Activated CD8-positive, alpha-beta T cell treated with anti-CD3 and anti-CD28 coated beads, Interleukin-2, amount 10 ng/mL, durations not matched to agents 7 days and 5 days (primary cell): ENCODE measurements around the gene SLC22A17. TPM values are rescaled to one million over a fixed set of nuclear protein-coding genes. Genes with fewer than 3 reads are reported as not detected.

Source experiments
- ATAC-seq: fragments of 150-1000 bp; cut with Tn5 transposase; one replicate; pipeline ENCODE4 v1.10.0; 2021; ENCODE audit warnings: moderate library complexity
- CTCF ChIA-PET: fragments of 350-600 bp; sonication (Branson Sonifier 250); formaldehyde crosslinking; loops from one replicate; lab custom pipeline; 2021; ENCODE audit warnings: antibody characterized with exemption; lab: Charles Lee
- POLR2A ChIA-PET: fragments of 350-600 bp; sonication (Branson Sonifier 250); formaldehyde crosslinking; loops from one replicate; lab custom pipeline; 2021; ENCODE audit warnings: antibody characterized with exemption; lab: Charles Lee
- DNase-seq: peaks from one replicate; pipeline ENCODE4 v3.0.0-alpha.2; 2020
- H3K27ac Mint-ChIP-seq: one replicate; pipeline ENCODE4 v1.8.0; 2021; ENCODE audit warnings: mild to moderate bottlenecking, mixed read lengths
- H3K27me3 Mint-ChIP-seq: one replicate; pipeline ENCODE4 v1.8.0; 2021; ENCODE audit warnings: low read depth, mixed read lengths
- H3K36me3 Mint-ChIP-seq: one replicate; pipeline ENCODE4 v1.8.0; 2021; ENCODE audit warnings: low read depth, mixed read lengths
- H3K4me1 Mint-ChIP-seq: one replicate; pipeline ENCODE4 v1.8.0; 2021; ENCODE audit warnings: low read depth, mixed read lengths
- H3K4me3 Mint-ChIP-seq: one replicate; pipeline ENCODE4 v1.8.0; 2021; ENCODE audit warnings: mild to moderate bottlenecking, mixed read lengths
- H3K9me3 Mint-ChIP-seq: one replicate; pipeline ENCODE4 v1.8.0; 2022; ENCODE audit warnings: mixed read lengths; ENCODE audit not compliant: insufficient read depth
- total RNA-seq, 2 experiments: library from RNA; stranded (reverse); gene quantifications; one replicate each; pipeline ENCODE4 v1.2.3, GENCODE V29; 2021

The SLC22A17 gene
- total RNA-seq, 2 experiments from 2014 or later: 0.94 to 1.1 TPM

DNA sequence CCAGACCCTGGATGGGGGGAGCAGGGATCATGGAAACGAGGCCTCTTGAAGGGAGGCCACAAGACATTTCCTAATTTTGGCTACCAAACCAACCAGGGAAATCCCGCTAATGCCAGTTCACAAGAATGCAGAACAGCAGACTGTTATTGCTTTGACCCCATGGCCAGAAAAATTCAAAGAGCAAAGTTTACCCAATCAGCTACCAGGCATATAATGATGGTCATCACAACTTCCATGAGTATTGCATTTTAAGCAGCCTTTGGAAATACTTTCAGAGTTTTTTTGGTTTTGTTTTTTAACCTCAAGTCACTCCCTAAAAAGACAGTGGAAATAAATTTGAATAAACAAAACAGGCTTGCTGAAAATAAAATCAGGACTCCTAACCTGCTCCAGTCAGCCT, 19.8 kb upstream of the SLC22A17 start, which contains the start of gene IL25:
IL25 (plus strand) TSS at position 301 of the 400 bp plus-strand sequence.
- CTCF ChIA-PET: interaction anchor here (1.4 kb wide), 1 partner anchor 8 kb away, joined by 5 read pairs; no protein-coding TSS in a partner anchor

GRCh38 chr14:23371865-23372264, 19.2 kb upstream of the SLC22A17 start:
- no peaks in the 10 kb centered on the region for H3K36me3 Mint-ChIP-seq
- DNase-seq (no peak), ATAC-seq (no peak)
- no peaks in the 10 kb centered on the region for H3K9me3 Mint-ChIP-seq
- peaks cover 22% of the 10 kb centered on the region for H3K27me3 Mint-ChIP-seq
- H3K27ac Mint-ChIP-seq: peak overlapping the region; percentile 56
- H3K4me1 Mint-ChIP-seq: peaks cover 15% of the 10 kb centered on the region
- CTCF ChIA-PET: interaction anchor here (1.4 kb wide), 1 partner anchor 8 kb away, joined by 5 read pairs; no protein-coding TSS in a partner anchor
- H3K4me3 Mint-ChIP-seq: no peak overlapping the region
- POLR2A ChIA-PET: interaction anchor here (0.7 kb wide), 1 partner anchor 185 kb away, joined by 3 read pairs; no protein-coding TSS in a partner anchor

More for the DNA sequence above, 19.8 kb upstream of the SLC22A17 start, which contains the start of gene IL25:
- peaks cover 15% of the 10 kb centered on the region for H3K27me3 Mint-ChIP-seq
- H3K4me1 Mint-ChIP-seq: peaks cover 17% of the 10 kb centered on the region
- H3K27ac Mint-ChIP-seq: peak within 1 kb of the TSS; percentile 56
- H3K36me3 Mint-ChIP-seq: no peaks in the 10 kb centered on the region
- no peak for DNase-seq
- H3K4me3 Mint-ChIP-seq: no peak within 1 kb of the TSS
- POLR2A ChIA-PET: no interaction called here
- no peak for ATAC-seq
- H3K9me3 Mint-ChIP-seq: no peaks in the 10 kb centered on the region

DNA sequence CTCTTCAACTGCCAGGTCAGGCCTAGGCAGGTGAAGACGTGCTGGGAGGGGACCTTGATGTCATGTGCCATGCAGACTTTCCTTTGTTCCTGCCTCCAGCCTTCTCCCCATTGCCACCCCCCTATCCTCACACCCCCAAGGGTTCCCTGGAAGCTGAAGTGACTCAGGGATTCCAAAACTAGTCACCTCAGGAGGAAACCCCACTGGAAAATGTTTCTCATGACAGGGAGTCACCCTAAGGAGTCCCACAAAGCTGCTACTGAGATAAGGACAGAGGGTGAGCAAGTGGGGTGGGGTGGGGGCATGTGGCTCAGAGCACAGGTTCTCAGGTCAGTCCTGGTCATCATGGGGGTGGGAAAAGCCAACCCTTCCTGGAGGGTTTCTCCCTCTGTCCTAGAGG, 17.5 kb upstream of the SLC22A17 start:
- Mint-ChIP-seq H3K4me1 (peaks cover 15% of the 10 kb centered on the region), H3K36me3 (no peaks in the 10 kb centered on the region), H3K27ac (no peak overlapping the region), H3K4me3 (no peak overlapping the region), H3K27me3 (peaks cover 27% of the 10 kb centered on the region), H3K9me3 (no peaks in the 10 kb centered on the region)
- POLR2A ChIA-PET: no interaction called here
- DNase-seq (no peak), ATAC-seq (no peak)
- CTCF ChIA-PET: interaction anchor here (0.6 to 4.3 kb wide), 2 partner anchors 10 to 30 kb away, joined by 4 to 16 read pairs; no protein-coding TSS in a partner anchor

GRCh38 chr14:23366426-23366921, 13.8 kb upstream of the SLC22A17 start:
- H3K4me3 Mint-ChIP-seq: no peak overlapping the region
- no peak overlapping the region for H3K27ac Mint-ChIP-seq
- CTCF ChIA-PET: interaction anchor here (4.3 kb wide), 1 partner anchor 14 kb away, joined by 16 read pairs; no protein-coding TSS in a partner anchor
- no peaks in the 10 kb centered on the region for H3K36me3 Mint-ChIP-seq
- H3K27me3 Mint-ChIP-seq: peaks cover 41% of the 10 kb centered on the region
- ATAC-seq: no peak
- no peak for DNase-seq
- peaks cover 8% of the 10 kb centered on the region for H3K4me1 Mint-ChIP-seq
- POLR2A ChIA-PET: interaction anchor here (0.5 kb wide), 1 partner anchor 683 kb away, joined by 4 read pairs; no protein-coding TSS in a partner anchor
- no peaks in the 10 kb centered on the region for H3K9me3 Mint-ChIP-seq

GRCh38 chr14:23365732-23366425, 13.2 kb upstream of the SLC22A17 start:
- ATAC-seq (no peak), DNase-seq (no peak)
- H3K4me3 Mint-ChIP-seq: no peak overlapping the region
- ChIA-PET POLR2A (no interaction called here), CTCF (no interaction called here)
- H3K4me1 Mint-ChIP-seq: peaks cover 3% of the 10 kb centered on the region
- H3K9me3 Mint-ChIP-seq: no peaks in the 10 kb centered on the region
- H3K36me3 Mint-ChIP-seq: no peaks in the 10 kb centered on the region
- H3K27ac Mint-ChIP-seq: no peak overlapping the region
- peaks cover 41% of the 10 kb centered on the region for H3K27me3 Mint-ChIP-seq

GRCh38 chr14:23365036-23365731, 12.5 kb upstream of the SLC22A17 start, which contains the start of gene EFS:
Gene EFS, minus strand, starts transcription at chr14:23365172. Its CDS starts 147 bp downstream, at chr14:23365025.
- POLR2A ChIA-PET: no interaction called here
- Mint-ChIP-seq H3K4me1 (peaks cover 3% of the 10 kb centered on the region), H3K9me3 (no peaks in the 10 kb centered on the region), H3K36me3 (no peaks in the 10 kb centered on the region), H3K27ac (no peak within 1 kb of the TSS), H3K27me3 (peaks cover 41% of the 10 kb centered on the region), H3K4me3 (no peak within 1 kb of the TSS)
- CTCF ChIA-PET: no interaction called here
- DNase-seq (no peak), ATAC-seq (no peak)

- H3K36me3 Mint-ChIP-seq: no peaks in the 10 kb centered on the region
- no peak overlapping the region for H3K4me3 Mint-ChIP-seq
- no peak overlapping the region for H3K27ac Mint-ChIP-seq
- peaks cover 3% of the 10 kb centered on the region for H3K4me1 Mint-ChIP-seq
- no peaks in the 10 kb centered on the region for H3K9me3 Mint-ChIP-seq
- ChIA-PET POLR2A (no interaction called here), CTCF (no interaction called here)
- peaks cover 42% of the 10 kb centered on the region for H3K27me3 Mint-ChIP-seq
- ATAC-seq (no peak), DNase-seq (no peak)
These were observed 11.7 kb upstream of the SLC22A17 start for GRCh38 chr14:23364164-23365035.

- DNase-seq (no peak), ATAC-seq (no peak)
- H3K27me3 Mint-ChIP-seq: peaks cover 29% of the 10 kb centered on the region
- ChIA-PET CTCF (interaction anchor here (0.7 to 1.7 kb wide), 4 partner anchors 9 to 242 kb away, joined by 3 to 5 read pairs (median 4); partner anchors contain the start of gene SLC22A17), POLR2A (no interaction called here)
- H3K4me1 Mint-ChIP-seq: peaks cover 3% of the 10 kb centered on the region
- H3K27ac Mint-ChIP-seq: no peak overlapping the region
- no peaks in the 10 kb centered on the region for H3K9me3 Mint-ChIP-seq
- no peaks in the 10 kb centered on the region for H3K36me3 Mint-ChIP-seq
- no peak overlapping the region for H3K4me3 Mint-ChIP-seq
These were observed 9.5 kb upstream of the SLC22A17 start for GRCh38 chr14:23362200-23362599.

- Mint-ChIP-seq H3K27ac (no peak overlapping the region), H3K4me3 (no peak overlapping the region), H3K36me3 (no peaks in the 10 kb centered on the region), H3K27me3 (peaks cover 24% of the 10 kb centered on the region), H3K4me1 (peaks cover 3% of the 10 kb centered on the region), H3K9me3 (no peaks in the 10 kb centered on the region)
- DNase-seq (no peak), ATAC-seq (no peak)
- ChIA-PET POLR2A (no interaction called here), CTCF (interaction anchor here (0.7 to 1.7 kb wide), 4 partner anchors 9 to 242 kb away, joined by 3 to 5 read pairs (median 4); partner anchors contain the start of gene SLC22A17)
These were observed 9.1 kb upstream of the SLC22A17 start for GRCh38 chr14:23361763-23362162.

GRCh38 chr14:23361320-23361719, 8.6 kb upstream of the SLC22A17 start:
- H3K4me1 Mint-ChIP-seq: peaks cover 3% of the 10 kb centered on the region
- DNase-seq (no peak), ATAC-seq (no peak)
- ChIA-PET POLR2A (no interaction called here), CTCF (interaction anchor here (0.7 to 1.7 kb wide), 4 partner anchors 8 to 241 kb away, joined by 3 to 5 read pairs (median 4); partner anchors contain the start of gene SLC22A17)
- no peaks in the 10 kb centered on the region for H3K9me3 Mint-ChIP-seq
- no peaks in the 10 kb centered on the region for H3K36me3 Mint-ChIP-seq
- no peak overlapping the region for H3K4me3 Mint-ChIP-seq
- H3K27me3 Mint-ChIP-seq: peaks cover 20% of the 10 kb centered on the region
- no peak overlapping the region for H3K27ac Mint-ChIP-seq

- no peaks in the 10 kb centered on the region for H3K36me3 Mint-ChIP-seq
- H3K27me3 Mint-ChIP-seq: peaks cover 23% of the 10 kb centered on the region
- ATAC-seq (no peak), DNase-seq (no peak)
- ChIA-PET POLR2A (no interaction called here), CTCF (interaction anchor here (1.0 to 1.8 kb wide), 3 partner anchors 9 to 20 kb away, joined by 4 to 8 read pairs (median 4); no protein-coding TSS in a partner anchor)
- H3K4me1 Mint-ChIP-seq: peaks cover 3% of the 10 kb centered on the region
- H3K27ac Mint-ChIP-seq: no peak overlapping the region
- no peak overlapping the region for H3K4me3 Mint-ChIP-seq
- H3K9me3 Mint-ChIP-seq: no peaks in the 10 kb centered on the region
These were observed 7.8 kb upstream of the SLC22A17 start for GRCh38 chr14:23360496-23360895.
